Activated T-cell treated with anti-CD3 and anti-CD28 coated beads, Interleukin-2, amount 50 U/mL, for 1 hour (primary cell): Measurements from ENCODE around the gene JADE3.

ENCODE experiments used
- DNase-seq: peaks from one replicate; pipeline ENCODE4 v3.0.0-alpha.2; 2020

JADE3 gene

DNA sequence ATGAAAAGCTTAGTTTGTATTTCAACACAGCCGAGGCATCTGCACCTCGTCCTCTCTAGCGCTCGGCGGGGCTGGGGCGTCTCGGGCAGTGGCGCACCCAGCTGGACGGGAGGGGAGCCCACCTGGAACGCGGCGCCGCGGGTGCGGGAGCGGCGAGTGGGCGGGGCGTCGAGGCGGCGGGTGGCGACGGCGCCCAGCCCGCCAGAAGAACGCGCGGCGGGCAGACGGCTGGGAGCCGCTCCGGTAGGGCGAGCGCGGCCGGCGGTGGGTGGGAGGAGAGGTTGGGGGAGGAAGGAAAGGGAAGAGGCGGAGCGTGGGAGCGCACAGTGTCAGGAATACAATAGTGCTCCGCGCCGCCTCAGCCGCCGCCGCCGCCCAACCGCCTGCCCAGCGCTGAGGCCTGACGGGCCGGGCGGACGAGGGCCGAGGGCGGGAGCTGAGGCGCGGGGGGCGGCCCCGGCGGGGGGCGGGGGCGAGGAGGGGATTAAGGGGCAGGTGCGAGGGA, at the start of gene JADE3:
JADE3 (plus strand) TSS at position 324 of the 505 bp plus-strand sequence. CDS start 72,474 bp downstream, outside the sequence.
- peak; percentile 43 for DNase-seq

DNA sequence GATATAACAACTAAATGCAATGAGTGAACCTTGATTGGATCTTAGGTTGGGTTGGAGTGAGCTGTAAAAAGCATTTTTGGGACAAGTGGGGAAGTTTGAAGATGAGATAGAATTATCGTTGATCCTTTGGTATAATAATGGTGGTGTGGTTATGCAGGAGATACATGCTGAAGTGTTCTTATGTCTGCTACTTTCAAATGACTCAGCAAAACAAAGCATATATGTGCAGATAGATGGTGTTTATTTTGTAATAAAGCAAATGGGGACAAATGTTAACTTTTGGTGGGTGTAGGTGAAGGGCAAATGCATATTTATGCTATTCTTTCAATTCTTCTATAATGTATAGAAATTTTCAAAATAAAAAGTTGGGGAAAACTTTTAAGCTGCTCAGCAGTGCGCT, 49.1 kb upstream of the JADE3 start:
- DNase-seq, result no peak

DNA sequence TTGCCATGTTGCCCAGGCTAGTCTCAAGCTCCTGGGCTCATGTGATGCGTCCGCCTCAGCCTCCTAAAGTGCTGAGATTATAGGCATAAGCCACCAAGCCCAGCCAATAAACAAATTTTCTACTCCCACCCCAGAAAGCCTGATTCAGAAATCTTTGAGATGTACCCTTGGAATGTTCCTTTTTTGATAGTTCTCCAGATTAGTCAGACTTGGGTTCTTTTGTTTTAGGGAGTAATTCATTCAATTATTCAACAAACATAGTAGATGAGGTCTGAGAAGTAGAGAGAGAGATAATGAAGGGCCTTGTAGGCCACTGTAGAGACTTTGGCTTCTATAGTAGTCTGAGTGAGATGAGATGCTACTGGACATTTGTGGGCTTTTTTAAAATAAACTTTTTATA, 47.6 kb upstream of the JADE3 start:
- no peak for DNase-seq

DNA sequence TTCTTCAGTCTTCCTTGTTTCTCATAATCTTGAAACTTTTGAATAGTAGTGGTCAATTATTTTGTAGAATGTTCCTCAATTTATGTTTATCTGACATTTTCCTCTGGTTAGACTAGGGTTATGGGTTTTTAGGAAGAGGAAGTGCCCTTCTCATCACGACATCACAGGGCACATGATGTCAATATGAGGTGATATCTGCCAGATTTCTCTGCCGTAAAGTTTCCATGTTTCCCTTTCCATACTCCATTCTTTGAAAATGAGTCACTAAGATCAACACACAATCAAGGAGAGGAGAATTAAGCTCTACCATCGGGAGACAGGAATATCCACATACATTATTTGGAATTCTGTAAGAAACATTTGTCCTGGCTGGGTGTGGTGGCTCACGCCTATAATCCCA, 46.9 kb upstream of the JADE3 start:
- DNase-seq, result no peak

DNA sequence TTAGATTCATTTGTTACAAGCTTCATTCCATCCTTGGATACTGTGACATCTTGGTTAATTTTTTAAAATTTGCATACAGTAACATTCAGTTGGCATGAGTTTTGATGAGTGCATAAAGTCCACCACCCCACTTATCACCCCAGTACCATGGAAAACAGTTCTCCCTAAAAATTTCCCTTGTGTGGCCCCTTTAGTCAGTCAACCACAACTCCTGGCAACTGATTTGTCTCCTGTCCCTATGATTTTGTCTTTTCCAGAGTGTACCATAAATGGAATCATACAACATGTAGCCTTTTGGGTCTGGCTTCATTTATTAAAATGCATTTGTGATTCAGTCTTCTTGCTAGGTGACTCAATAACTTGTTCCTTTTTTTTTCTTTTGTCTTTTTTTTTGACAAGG, 45.5 kb upstream of the JADE3 start:
- DNase-seq, result no peak

DNA sequence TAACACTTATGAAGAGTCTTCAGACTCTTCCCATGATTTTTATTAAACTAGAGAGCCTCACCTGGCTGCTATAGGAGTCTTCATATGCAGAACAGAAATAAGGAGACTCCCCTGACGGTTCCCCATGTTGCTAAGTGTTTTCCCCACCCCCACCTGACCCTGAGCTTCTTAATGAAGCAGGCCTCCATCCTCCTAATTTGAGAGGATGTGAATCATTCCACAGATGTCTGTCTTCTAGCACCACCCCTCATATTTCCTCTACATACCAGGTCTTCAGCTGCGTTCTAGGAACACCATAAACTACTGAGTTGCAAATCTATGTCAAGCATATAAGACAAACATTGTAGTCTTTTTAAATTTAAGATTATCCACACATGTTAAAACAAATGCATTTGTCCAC, 38.5 kb upstream of the JADE3 start:
- no peak for DNase-seq

DNA sequence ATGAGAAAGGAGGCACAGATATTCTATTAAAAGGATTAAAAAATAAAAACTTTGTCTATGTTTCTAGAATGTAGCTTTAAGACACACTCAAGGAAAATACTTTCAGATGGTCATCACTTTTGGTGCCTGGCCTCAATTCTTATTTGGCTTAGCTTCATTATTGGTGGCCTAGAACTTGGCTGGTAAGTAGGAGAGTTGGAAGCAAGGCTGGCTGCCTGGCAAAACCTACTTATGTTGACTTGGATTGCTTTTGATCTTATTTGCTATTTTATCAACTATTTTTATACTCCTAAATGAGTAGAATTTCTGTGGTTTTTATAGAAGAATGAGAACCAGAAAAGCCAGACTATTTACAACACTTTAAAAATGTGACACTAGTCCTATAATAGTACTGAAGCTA, 35.3 kb upstream of the JADE3 start:
- no peak for DNase-seq

DNA sequence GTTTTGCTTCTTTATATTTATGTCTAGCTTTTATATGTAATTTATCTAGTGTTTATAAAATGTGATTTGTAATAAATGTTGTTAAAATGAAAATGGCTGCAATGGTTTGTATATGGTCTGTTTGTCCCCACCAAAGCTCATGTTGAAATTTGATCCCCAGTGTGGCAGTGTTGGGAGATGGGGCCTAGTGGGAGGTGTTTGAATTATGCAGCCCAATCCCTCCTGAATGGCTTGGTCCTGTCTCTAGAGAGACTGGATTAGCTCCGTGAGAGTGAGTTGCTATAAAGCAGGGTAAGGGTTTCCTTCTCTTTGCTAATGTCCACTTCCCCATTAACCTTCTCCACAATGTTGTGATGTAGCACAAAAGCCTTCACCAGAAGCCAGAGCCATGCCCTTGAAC, 30.0 kb upstream of the JADE3 start:
- DNase-seq, result no peak

DNA sequence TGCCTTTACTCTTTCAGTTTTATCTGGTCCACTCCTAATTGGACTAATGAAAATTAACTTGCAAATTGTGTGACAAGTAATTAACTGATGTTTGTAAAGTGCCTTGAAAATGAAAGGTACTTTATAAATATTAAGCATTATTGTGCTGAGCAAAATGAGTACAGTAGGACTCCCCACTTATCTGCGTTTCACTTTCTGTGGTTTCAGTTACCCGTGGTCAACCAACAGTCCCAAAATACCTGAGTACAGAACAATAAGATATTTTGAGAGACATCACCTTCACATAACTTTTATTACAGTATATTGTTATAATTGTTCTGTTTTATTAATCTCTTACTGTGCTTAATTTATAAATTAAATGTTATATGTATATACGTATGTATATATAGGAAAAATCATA, 27.4 kb upstream of the JADE3 start:
- no peak for DNase-seq

DNA sequence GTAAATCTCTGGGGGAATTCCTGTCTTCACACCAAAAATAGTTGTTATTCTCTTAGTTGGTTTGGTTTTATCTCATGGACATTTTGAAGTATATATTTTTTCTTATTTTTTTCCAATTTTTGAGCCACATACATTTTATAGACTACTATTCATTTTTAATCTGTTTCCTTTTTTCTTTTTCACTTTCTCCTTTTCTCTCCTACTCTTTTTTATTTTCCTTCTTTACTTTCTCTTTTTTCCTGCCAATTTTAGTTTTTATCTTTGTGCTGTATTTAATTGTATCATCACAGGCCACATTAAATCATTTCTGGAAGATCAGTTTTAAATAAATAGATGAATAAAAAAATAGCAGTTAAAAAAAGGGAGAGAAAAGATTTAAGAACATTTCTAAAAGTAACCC, 14.0 kb upstream of the JADE3 start:
- DNase-seq, result no peak

DNA sequence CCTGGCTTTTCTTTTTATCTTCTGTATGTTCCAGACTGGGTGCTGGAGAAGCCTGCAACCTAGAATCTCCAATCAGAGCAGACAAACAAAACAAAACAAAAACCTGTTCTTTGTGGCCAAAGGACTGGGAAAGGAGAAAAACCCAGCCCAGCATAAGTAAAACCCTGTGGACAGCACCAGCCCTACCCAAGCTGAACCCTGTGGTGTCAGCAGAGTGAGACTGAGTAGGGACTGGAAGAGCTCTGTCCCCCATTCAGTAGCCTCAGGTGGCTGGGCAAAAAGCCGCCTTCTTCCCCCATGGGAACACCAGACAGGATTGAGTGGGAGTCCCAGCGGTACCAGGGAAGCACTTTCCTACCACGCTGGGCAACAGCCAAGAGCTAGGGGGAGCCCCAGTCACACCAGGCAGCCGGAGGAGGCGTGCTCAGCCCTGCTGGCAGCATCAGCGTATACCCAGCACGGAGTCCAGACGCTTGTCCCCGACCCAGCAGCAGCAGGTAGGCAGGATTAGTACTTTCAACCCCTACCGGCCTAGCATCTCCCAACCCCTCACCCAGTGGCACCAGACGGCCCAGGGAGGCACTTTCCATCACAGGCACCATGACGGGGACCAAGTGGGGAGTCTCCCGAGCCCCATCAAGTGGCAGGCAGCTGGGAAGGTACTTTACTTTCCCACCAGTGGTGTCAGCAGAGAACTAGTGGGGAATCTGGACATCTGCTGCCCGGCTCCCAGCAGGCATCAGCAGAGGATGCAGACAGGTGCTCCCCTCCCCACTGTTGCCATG, 8.6 kb upstream of the JADE3 start:
- peak; percentile 53 for DNase-seq

DNA sequence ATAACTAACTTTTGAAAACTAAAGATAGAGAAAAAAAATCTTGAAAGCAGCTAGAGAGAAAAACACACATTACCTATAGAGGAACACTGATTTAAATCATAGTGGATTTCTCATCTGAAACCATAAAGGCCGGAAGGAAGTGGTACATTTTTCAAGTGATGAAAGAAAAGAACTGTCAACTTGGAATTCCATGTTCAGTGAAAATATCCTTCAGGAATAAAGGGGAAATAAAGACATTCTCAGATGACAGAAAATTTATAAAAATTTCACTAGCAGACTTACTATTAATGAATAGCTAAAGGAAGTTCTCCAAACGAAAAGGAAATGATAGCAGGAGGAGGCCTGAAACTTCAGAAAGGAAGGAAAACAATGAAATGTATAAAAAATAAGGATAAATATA, 7.6 kb upstream of the JADE3 start:
- DNase-seq, result no peak

DNA sequence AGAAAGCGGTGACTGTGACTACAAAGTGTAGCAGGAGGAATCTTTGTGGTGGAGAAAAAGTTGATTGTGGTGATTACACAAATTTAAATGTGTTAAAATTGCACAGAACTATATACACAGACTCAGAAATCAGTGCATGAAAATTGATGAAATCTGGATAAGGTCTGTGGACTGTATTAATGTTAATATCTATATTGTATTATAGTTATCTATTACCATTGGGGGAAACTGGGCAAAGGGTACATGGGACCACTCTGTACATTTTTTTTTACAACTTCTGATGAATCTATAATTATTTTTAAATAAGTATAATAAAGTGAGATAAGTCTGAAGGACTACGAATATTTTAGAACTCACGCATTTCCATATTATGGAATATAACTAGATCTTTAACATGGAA, 1.8 kb upstream of the JADE3 start:
- DNase-seq, result no peak

DNA sequence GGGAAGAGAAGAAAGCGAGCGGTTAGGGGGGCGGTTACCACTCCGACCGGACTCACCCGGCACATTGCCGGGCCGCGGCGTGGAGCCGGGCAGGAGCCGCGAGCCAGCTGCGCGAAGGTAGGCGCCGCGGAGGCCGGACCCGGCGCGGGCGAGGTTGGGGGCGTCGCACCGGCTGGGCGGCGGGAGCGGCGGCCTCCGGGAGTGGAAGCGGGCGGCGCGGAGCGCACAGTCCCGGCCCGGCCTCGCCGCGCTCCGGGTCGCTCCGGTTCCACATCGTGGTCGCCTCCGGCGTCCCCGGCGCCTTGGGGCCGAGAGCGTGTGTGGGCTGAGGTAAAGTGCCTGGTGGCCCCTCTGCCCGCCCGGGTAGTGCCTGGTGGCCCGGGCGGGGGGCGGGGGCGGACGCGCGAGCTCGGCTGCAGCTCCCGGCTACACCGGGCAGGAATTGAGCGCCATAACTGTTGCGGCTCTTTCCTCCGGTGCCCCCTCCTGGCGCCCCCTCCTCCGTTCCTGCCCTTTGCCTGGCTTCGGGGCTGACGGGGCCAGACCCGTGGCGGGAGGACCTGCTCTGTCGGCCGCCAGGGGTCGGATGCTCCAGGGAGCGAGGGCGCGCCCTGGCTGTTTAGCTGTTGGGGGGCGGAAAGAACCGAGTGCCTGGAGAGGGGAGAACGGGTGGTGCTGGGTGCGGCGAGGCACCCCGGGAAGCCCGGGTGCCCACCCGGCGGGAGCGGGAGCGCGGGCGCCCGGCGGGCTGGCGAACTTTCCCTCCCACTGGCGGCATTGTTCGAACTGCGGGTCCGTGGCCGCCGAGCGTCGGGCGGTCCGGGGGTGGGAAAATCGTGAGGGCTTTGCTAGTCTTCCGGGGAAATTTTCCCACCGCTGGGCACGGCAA, 626 bp downstream of the JADE3 start:
- peak; percentile 45 for DNase-seq

DNA sequence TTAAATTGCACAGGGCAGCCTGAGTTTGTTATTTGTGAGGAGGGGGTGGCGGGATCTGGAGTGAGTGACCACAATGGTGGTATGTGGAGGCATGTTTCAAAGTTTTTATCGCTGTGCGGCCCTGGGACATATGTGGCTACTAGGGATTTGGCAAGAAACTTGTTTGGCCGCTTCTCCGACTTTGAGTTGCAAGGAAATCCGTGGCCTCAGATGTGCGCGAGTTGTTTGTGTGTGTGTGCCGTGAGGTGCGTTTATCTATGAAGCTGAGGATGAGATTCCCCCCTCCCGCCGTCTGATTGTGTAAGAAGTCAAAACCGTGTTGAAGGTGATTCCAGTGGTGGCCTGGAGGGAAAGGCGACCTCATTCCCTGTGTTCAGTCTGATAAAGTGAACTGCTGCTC, 1.4 kb downstream of the JADE3 start:
- DNase-seq, result no peak

DNA sequence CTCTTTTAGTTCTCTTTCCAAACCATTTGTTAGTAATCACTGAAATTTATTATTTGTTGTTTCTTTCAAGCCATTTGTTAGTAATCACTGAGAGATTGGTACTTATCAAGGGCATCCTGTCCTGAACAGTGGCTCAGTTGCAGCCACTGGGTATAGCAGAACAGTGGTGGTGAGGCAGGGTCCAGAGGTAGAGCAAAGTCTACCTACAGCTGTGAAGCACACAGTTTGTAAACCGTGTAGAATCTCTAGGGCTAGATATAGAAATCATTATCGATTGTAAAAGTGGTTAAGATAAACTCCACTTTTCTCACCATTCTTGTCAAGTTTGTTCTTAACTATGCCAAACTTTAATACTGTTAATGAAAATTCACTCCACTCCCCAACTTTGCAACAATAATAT, 4.1 kb downstream of the JADE3 start:
- DNase-seq, result no peak

DNA sequence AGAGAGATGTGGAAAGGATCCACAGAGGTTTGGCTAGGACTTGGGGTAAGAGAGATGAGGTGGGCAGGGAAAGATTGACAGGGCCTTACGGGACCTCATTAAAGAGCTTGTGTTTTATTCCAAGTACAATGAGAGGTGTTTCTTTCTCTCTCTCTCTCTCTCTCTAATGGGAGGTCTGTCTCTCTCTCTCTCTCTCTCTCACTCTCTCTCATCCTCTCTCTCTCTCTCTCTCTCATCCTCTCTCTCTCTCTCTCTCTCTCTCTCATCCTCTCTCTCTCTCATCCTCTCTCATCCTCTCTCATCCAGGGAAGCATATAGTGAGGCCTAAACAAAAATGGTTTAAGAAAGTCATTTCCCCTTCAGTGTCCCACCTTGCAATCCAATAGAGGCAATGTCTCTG, 5.4 kb downstream of the JADE3 start:
- DNase-seq, result no peak

DNA sequence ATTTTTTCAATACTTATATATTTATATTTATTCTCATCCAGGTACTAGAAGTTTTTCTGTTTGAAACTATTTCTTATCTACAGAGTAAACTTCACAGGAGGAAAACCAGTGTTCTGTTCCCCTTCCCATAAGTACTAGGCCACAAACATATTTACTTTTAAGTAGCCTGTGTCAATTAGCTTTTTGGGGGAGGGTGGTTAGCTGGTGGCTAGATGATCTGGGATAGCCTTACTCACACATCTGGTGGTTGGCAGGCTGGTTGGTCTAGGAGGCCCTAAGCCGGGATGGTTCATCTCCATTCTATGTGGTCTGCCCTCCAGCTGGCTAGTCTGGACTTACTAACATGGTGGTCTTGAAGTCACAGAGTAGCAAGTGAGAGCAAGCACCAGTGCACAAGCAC, 6.2 kb downstream of the JADE3 start:
- no peak for DNase-seq

DNA sequence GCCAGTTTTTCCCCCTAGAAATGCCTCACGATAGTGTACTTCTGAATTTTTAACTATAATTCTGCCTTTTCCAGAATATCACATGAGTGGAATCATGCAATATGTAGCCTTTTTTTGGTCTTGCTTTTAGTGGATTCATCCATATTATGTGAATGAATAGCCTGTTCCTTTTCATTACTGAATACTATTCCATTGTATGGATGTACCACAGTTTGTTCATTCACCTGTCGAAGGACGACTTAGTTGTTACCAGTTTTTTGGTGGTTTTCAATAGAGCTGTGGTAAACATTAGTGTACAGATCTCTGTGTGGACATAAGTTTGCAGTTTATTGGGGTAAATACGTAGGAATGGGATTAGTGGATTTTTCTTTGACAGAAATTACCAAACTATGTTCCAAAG, 8.0 kb downstream of the JADE3 start:
- DNase-seq, result no peak

DNA sequence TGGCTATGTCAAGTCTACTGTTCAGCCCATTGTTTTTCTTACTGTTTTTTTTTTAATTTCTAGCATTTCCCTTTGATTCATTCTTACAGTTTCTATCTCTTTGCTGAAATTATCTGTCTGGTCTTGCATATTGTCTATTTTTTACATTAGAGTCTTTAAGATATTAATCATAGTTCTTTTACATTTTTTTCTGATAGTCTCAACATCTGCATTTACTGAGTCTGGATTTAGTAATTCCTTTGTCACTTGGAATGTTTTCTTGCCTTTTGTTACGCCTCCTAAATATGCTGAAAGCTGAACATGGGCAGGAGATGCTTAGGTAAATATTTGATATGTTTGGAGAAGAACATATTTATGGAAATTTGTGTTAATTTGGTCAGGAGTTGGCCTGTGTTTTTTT, 10.4 kb downstream of the JADE3 start:
- no peak for DNase-seq

DNA sequence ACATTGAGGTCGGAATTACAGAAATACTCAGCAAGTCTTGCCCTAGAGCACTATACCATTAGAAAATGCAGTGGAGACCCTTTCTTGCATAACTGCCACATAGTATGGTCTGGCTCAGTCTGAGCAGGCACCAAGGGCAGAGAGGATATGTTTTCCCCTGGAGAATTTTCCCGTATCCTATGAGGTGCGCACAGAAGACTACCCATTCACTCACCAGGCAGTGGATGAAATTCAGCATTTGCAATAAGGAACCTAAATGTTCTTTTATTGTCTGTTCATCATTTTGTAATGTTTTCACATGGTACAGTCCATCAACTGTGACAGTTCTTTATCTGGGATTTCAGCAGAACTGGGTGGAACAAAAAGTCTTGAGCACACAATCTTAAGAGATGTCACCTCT, 15.5 kb downstream of the JADE3 start:
- no peak for DNase-seq

DNA sequence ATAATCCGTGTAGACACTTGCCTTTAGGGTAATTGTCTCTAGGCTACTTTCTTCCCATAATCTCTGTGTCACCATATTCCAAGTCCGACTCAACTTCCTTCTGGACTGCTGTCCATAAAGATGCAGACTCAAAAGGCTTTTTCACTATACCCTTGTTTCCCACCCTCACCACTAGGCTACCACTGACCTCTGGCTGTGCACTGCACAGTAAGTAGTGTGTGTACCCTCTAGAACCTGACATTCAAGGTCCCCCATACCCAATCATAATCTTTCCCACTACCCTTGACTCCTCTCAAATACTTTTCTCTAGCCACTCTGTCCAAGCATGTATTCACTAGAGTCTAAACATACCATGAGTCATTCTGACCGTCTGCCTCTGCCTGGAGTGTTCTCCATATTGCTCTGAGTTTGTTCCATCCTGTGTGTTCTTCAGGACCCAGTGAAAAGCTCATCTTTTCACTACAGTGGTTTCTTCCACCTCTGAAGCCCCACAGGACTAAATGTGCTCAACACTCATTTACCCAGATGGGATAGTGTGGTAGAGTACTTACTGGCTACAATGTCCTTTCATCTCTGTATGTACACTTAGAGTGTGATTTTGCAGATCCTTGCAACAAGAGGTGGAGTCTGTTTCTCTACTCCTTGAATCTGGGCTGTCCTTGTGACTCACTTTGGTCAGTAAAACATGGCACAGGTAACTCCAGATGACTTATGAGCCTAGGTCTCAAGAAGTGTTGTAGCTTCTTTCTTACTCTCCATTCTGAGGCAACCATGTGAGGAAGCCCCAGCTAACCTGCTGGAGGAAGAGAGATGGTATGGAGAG, 17.4 kb downstream of the JADE3 start:
- DNase-seq, result no peak

DNA sequence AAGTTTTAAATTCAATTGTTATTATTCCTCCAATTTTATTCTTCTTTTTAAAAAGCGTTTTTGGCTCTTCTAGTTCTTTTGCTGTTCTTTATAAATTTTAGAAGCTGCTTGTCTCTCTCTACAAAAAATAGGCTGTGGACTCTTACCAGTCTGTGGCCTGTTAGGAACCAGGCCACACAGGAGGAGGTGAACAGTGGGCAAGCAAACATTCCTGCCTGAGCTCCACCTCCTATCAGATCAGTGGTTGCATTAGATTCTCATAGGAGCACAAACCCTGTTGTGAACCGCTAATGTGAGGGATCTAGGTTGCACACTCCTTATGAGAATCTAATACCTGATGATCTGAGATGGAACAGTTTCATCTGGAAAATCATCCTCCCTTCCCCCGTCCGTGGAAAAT, 23.1 kb downstream of the JADE3 start:
- no peak for DNase-seq
